ENCODE results near the gene PHF1. TPM values are rescaled to one million over a fixed set of nuclear protein-coding genes. Genes with fewer than 3 reads are reported as not detected.

Gene PHF1
- total and polyA plus RNA-seq, 9 donors = 80.7 to 182 (median 123) TPM

DNA sequence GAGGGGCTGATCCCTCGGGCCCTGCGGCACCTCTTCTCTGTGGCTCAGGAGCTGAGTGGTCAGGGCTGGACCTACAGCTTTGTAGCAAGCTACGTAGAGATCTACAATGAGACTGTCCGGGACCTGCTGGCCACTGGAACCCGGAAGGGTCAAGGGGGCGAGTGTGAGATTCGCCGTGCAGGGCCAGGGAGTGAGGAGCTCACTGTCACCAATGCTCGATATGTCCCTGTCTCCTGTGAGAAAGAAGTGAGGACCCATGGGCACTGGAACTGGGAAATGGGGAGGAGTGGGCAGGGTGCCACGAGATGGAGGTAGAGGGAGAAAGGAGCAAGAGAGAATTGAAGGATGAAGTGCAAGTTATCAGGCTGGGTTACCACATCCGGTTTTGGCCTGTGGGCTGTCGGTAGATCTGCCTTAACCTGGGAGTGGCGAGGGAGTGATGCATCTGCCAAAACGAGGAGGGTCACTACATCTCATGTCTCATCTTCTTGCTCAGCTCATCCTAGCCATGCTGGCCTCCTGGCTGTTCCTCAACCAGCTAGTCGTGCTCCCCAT lies 5.4 kb upstream of the PHF1 start:
- no peak for DNase-seq
- no peak for TF ChIP-seq EP300 (IDR thresholded peaks at IDR 0.05)
- no peak for TF ChIP-seq POLR2A (IDR thresholded peaks at IDR 0.05)
- intact Hi-C loops (cut with DNase I) = no loop called here
- no peak overlapping the region for H3K4me3 ChIP-seq
- H3K27ac ChIP-seq = no peak overlapping the region
- H3K36me3 ChIP-seq = no peaks in the 10 kb centered on the region
- 90 to 93% (median 92%) methylated on average over 15 of the region's 15 CpGs for WGBS, 3 donors
- H3K4me1 ChIP-seq (ENCODE audit: insufficient read depth) = no peaks in the 10 kb centered on the region
- H3K9me3 ChIP-seq = no peaks in the 10 kb centered on the region
- H3K27me3 ChIP-seq = no peaks in the 10 kb centered on the region

DNA sequence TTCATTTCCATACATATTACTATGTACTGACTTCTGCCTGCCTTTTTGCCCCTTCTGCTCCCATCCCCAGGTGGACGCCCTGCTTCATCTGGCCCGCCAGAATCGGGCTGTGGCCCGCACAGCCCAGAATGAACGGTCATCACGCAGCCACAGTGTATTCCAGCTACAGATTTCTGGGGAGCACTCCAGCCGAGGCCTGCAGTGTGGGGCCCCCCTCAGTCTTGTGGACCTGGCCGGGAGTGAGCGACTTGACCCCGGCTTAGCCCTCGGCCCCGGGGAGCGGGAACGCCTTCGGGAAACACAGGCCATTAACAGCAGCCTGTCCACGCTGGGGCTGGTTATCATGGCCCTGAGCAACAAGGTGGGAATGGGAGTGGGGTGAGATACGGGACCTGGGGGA lies 4.7 kb upstream of the PHF1 start:
- no peak for TF ChIP-seq POLR2A (IDR thresholded peaks at IDR 0.05)
- TF ChIP-seq, protein P1, sequence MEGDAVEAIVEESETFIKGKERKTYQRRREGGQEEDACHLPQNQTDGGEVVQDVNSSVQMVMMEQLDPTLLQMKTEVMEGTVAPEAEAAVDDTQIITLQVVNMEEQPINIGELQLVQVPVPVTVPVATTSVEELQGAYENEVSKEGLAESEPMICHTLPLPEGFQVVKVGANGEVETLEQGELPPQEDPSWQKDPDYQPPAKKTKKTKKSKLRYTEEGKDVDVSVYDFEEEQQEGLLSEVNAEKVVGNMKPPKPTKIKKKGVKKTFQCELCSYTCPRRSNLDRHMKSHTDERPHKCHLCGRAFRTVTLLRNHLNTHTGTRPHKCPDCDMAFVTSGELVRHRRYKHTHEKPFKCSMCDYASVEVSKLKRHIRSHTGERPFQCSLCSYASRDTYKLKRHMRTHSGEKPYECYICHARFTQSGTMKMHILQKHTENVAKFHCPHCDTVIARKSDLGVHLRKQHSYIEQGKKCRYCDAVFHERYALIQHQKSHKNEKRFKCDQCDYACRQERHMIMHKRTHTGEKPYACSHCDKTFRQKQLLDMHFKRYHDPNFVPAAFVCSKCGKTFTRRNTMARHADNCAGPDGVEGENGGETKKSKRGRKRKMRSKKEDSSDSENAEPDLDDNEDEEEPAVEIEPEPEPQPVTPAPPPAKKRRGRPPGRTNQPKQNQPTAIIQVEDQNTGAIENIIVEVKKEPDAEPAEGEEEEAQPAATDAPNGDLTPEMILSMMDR (IDR thresholded peaks at IDR 0.05) = no peak
- no peaks in the 10 kb centered on the region for H3K36me3 ChIP-seq
- 90 to 95% (median 93%) methylated on average over 17 of the region's 17 CpGs for WGBS, 3 donors
- no peaks in the 10 kb centered on the region for H3K9me3 ChIP-seq
- no peak overlapping the region for H3K4me3 ChIP-seq
- no peak for DNase-seq
- H3K27ac ChIP-seq = no peak overlapping the region
- intact Hi-C loops (cut with DNase I) = no loop called here
- H3K4me1 ChIP-seq (ENCODE audit: insufficient read depth) = no peaks in the 10 kb centered on the region
- no peaks in the 10 kb centered on the region for H3K27me3 ChIP-seq

DNA sequence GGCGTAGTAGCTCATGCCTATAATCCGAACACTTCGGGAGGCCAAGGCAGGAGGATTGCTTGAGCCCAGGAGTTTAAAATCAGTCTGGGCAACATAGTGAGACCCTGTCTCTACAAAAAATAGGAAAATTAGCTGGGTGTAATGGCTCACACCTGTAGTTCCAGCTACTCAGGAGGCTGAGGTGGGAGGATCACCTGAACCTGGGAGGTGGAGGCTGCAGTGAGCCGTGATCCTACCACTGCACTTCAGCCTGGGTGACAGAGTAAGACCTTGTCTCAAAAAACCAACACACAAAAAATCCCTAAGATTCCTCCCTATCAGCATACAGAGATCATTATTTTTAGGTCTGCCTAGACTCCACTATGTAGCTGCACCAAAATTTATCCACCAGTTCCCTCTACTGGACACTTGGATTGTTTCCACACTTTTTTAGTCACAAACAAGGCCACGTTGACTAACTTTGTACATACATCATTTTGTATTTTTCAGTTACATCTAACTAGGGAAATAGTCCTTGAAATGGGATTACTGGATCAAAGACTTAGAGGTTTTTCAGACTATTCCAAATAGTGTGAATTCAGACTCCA lies 3.6 kb upstream of the PHF1 start:
- no peak overlapping the region for H3K4me3 ChIP-seq
- no peak for DNase-seq
- no peaks in the 10 kb centered on the region for H3K27me3 ChIP-seq
- TF ChIP-seq EP300 (IDR thresholded peaks at IDR 0.05) (no peak), POLR2A (IDR thresholded peaks at IDR 0.05) (no peak)
- TF ChIP-seq, protein P1 (IDR thresholded peaks at IDR 0.05) = no peak
- no peaks in the 10 kb centered on the region for H3K9me3 ChIP-seq
- H3K36me3 ChIP-seq = no peaks in the 10 kb centered on the region
- H3K4me1 ChIP-seq (ENCODE audit: insufficient read depth) = no peaks in the 10 kb centered on the region
- 73 to 77% (median 77%) methylated on average over 5 of the region's 5 CpGs for WGBS, 3 donors
- intact Hi-C loops (cut with DNase I) = no loop called here
- no peak overlapping the region for H3K27ac ChIP-seq

DNA sequence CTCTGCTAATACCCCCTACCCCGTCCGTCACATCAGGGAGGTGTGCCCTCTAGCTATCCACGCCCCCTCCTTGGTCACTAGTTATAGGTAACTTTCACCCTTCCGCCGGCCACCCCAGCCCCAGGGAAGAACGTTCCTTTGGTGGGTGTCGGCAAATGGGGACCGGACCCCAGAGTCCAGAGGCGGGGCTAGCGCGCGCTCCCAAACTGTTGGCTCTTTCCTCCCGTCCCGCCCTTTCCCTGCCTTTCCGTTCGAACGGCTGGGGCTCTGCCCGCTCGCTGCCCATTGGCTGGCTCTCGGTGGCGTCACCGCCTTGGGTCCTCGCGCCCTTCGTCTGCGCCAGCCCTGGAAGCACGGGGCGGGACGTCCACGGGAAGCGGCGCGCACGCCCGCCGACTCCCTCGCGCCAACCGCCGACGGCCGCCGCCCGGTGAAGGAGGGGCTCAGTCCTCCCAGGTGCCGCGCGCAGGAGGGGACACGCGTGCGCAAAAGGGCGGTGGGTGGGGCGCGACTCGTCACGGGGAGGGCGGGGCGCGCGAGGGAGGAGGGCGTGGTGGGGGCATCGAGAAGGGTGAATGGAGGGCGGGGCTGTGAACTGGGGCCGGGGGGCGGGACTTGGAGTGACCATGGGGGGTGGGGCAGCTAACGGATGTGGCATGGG lies 634 bp upstream of the PHF1 start:
- no peaks in the 10 kb centered on the region for H3K27me3 ChIP-seq
- WGBS, 3 donors = 0 to 1% (median 0%) methylated on average over 10 to 65 of the region's 65 CpGs
- intact Hi-C loops (cut with DNase I) = loop anchor here in 3 of 4 donors (10.0 kb wide), 3 partner anchors 95 to 135 kb away; partner anchors contain the start of genes B3GALT4 (in 1 of the 3), RGL2 (in 1 of the 3), RPS18 (in 1 of the 3) and TAPBP (in 1 of the 3)
- no peaks in the 10 kb centered on the region for H3K9me3 ChIP-seq
- peak overlapping the region; percentile 96 to 98 for H3K27ac ChIP-seq
- no peaks in the 10 kb centered on the region for H3K4me1 ChIP-seq (ENCODE audit: insufficient read depth)
- peak; percentile 84 for TF ChIP-seq EP300 (IDR thresholded peaks at IDR 0.05)
- TF ChIP-seq POLR2A (IDR thresholded peaks at IDR 0.05) = peak; percentile 61
- TF ChIP-seq, protein P1 (IDR thresholded peaks at IDR 0.05) = no peak
- no peaks in the 10 kb centered on the region for H3K36me3 ChIP-seq
- DNase-seq = peak; percentile 97 to 99 (median 98)
- H3K4me3 ChIP-seq = peak overlapping the region; percentile 98
